ENCODE results near the gene EIF4B. TPM values are rescaled to one million over a fixed set of nuclear protein-coding genes. Genes with fewer than 3 reads are reported as not detected.

Gene EIF4B
- total and polyA plus RNA-seq, 2 of the 13 experiments (the other 11 are each of a cell fraction or from before 2014, with no cell fraction given), result 416 to 548 TPM

DNA sequence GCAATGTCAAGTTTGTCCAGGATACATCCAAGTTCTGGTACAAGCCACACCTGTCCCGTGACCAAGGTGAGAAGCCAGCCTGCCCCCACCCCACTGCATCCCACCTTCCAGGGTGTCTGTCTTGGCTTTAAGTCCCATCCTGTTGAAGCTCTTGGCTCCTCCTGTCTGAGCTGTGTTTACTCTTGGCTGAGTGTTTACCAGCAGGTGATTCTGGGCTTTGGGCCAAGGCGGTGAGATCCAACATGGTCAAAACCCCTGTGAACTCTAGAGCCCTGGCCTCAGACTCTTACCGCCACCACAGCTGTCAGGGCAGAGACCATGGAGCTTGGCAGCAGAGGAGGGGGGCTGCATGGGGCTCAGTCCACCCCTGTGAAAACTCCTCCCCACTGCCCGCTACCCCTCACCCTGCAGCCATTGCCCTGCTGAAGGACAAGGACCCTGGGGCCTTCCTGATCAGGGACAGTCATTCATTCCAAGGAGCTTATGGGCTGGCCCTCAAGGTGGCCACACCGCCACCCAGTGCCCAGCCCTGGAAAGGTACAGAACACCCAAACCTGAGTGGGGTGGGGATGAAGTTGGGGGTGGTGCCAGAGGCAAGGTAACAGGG is 55.3 kb downstream of the EIF4B start (continued):
- TF ChIP-seq, protein P1, sequence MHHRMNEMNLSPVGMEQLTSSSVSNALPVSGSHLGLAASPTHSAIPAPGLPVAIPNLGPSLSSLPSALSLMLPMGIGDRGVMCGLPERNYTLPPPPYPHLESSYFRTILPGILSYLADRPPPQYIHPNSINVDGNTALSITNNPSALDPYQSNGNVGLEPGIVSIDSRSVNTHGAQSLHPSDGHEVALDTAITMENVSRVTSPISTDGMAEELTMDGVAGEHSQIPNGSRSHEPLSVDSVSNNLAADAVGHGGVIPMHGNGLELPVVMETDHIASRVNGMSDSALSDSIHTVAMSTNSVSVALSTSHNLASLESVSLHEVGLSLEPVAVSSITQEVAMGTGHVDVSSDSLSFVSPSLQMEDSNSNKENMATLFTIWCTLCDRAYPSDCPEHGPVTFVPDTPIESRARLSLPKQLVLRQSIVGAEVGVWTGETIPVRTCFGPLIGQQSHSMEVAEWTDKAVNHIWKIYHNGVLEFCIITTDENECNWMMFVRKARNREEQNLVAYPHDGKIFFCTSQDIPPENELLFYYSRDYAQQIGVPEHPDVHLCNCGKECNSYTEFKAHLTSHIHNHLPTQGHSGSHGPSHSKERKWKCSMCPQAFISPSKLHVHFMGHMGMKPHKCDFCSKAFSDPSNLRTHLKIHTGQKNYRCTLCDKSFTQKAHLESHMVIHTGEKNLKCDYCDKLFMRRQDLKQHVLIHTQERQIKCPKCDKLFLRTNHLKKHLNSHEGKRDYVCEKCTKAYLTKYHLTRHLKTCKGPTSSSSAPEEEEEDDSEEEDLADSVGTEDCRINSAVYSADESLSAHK (CRISPR knock-in tag; IDR thresholded peaks at IDR 0.05; ENCODE audit: borderline replicate concordance), result no peak
- TF ChIP-seq PRMT3 (CRISPR knock-in tag; IDR thresholded peaks at IDR 0.05; ENCODE audit: borderline replicate concordance, low read depth) (no peak), HNRNPLL (IDR thresholded peaks at IDR 0.05; ENCODE audit: low read depth, low read length, poor library complexity, severe bottlenecking) (no peak), ZNF33B (CRISPR knock-in tag; IDR thresholded peaks at IDR 0.05) (no peak), NCOR1 (IDR thresholded peaks at IDR 0.05; ENCODE audit: borderline replicate concordance, low read length) (peak; percentile 72; the same call in 1 of the 2 replicates), MBNL3 (CRISPR knock-in tag; conservative IDR thresholded peaks at IDR 0.05) (no peak), ZNF792 (CRISPR knock-in tag; IDR thresholded peaks at IDR 0.05) (peak; percentile 80; the same call in 1 of the 2 replicates), ZNF17 (CRISPR knock-in tag; IDR thresholded peaks at IDR 0.05) (no peak), ZBTB1 (CRISPR knock-in tag; IDR thresholded peaks at IDR 0.05; ENCODE audit: borderline replicate concordance) (no peak), KLF9 (CRISPR knock-in tag; IDR thresholded peaks at IDR 0.05; ENCODE audit: low read depth) (no peak), ZFP1 (CRISPR knock-in tag; IDR thresholded peaks at IDR 0.05) (no peak), KAT2B (IDR thresholded peaks at IDR 0.05; ENCODE audit: borderline replicate concordance, low read depth, low read length) (no peak), FOXK2 (IDR thresholded peaks at IDR 0.05) (peak; percentile 65; the same call in 1 of the 2 replicates), SRF (IDR thresholded peaks at IDR 0.05; ENCODE audit: low read depth, low read length) (no peak), ZNF776 (CRISPR knock-in tag; IDR thresholded peaks at IDR 0.05) (no peak), ZNF777 (CRISPR knock-in tag; IDR thresholded peaks at IDR 0.05) (no peak), ZFP36L1 (CRISPR knock-in tag; IDR thresholded peaks at IDR 0.05) (peak; percentile 91), ZNF670 (CRISPR knock-in tag; IDR thresholded peaks at IDR 0.05; ENCODE audit: borderline replicate concordance) (0 out of 2 replicates have a peak, but pooled peaks have one; percentile 47), ZNF747 (CRISPR knock-in tag; IDR thresholded peaks at IDR 0.05; ENCODE audit: borderline replicate concordance) (no peak)
- TF ChIP-seq, protein P2, sequence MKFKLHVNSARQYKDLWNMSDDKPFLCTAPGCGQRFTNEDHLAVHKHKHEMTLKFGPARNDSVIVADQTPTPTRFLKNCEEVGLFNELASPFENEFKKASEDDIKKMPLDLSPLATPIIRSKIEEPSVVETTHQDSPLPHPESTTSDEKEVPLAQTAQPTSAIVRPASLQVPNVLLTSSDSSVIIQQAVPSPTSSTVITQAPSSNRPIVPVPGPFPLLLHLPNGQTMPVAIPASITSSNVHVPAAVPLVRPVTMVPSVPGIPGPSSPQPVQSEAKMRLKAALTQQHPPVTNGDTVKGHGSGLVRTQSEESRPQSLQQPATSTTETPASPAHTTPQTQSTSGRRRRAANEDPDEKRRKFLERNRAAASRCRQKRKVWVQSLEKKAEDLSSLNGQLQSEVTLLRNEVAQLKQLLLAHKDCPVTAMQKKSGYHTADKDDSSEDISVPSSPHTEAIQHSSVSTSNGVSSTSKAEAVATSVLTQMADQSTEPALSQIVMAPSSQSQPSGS (CRISPR knock-in tag; IDR thresholded peaks at IDR 0.05), result no peak
- TF ChIP-seq, protein P3, sequence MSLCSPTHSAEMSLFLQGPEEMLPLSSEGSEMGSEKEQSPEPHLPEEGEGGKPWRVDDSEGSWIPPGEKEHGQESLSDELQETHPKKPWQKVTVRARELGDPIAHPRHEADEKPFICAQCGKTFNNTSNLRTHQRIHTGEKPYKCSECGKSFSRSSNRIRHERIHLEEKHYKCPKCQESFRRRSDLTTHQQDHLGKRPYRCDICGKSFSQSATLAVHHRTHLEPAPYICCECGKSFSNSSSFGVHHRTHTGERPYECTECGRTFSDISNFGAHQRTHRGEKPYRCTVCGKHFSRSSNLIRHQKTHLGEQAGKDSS (CRISPR knock-in tag; IDR thresholded peaks at IDR 0.05; ENCODE audit: borderline replicate concordance, low read depth), result peak; percentile 62; the same call in 1 of the 2 replicates
- TF ChIP-seq, protein P4, sequence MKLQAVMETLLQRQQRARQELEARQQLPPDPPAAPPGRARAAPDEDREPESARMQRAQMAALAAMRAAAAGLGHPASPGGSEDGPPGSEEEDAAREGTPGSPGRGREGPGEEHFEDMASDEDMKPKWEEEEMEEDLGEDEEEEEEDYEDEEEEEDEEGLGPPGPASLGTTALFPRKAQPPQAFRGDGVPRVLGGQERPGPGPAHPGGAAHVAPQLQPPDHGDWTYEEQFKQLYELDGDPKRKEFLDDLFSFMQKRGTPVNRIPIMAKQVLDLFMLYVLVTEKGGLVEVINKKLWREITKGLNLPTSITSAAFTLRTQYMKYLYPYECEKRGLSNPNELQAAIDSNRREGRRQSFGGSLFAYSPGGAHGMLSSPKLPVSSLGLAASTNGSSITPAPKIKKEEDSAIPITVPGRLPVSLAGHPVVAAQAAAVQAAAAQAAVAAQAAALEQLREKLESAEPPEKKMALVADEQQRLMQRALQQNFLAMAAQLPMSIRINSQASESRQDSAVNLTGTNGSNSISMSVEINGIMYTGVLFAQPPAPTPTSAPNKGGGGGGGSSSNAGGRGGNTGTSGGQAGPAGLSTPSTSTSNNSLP (IDR thresholded peaks at IDR 0.05; ENCODE audit: low read depth, low read length), result no peak
- TF ChIP-seq, protein P5, sequence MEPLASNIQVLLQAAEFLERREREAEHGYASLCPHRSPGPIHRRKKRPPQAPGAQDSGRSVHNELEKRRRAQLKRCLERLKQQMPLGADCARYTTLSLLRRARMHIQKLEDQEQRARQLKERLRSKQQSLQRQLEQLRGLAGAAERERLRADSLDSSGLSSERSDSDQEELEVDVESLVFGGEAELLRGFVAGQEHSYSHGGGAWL (CRISPR knock-in tag; IDR thresholded peaks at IDR 0.05), result no peak
- TF ChIP-seq, protein P6, sequence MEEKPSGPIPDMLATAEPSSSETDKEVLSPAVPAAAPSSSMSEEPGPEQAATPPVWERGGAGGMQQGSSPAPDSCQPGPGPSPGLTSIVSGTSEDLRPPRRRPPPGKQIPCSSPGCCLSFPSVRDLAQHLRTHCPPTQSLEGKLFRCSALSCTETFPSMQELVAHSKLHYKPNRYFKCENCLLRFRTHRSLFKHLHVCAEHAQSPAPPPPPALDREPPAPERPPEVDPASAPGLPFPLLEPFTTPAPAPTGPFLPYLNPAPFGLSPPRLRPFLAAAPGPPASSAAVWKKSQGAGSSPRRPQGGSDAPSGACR (CRISPR knock-in tag; IDR thresholded peaks at IDR 0.05), result no peak
